ENCODE data around the gene ULK1. TPM values are rescaled to one million over a fixed set of nuclear protein-coding genes. Genes with fewer than 3 reads are reported as not detected.

ULK1 gene
- total RNA-seq, 3 donors from 2014 or later: 16.3 to 17.9 (median 16.7) TPM

DNA sequence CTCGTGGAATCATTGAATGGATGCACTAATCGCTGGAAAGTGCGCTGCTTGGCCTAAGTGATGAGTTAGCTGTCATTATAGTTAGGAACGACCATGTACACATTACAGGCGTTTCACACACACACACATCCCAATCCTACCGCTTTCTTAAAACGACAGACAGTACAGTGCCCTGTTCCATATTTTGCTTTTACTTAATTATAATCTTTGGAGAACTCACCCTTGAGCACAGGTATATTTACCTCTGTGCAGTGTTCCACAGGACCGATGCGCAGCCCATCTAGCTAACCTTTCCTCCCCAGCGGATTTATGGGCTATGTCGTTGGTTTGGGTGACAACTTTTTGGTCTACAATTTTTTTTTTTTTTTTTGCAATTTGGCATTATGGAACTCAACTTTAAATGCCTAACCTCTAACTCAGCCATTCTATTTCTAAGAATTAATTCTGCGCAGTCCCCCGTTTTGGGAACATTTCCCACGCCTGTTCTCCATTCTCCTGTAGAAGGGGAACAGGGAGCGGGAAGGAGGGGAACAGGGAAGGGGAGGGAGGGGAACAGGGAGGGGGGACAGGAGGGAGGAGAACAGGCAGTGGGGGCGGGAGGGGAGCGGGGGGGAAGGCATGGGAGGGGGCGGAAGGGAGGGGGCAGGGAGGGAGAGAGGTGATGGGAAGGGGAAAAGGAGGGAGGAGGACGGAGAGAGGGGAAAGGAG is 663 bp upstream of the ULK1 start:
- H3K36me3 Mint-ChIP-seq (ENCODE audit: insufficient read depth): no peaks in the 10 kb centered on the region
- peak overlapping the region; percentile 52 for H3K4me3 Mint-ChIP-seq
- H3K4me1 Mint-ChIP-seq (ENCODE audit: low read depth): peaks cover 17% of the 10 kb centered on the region
- ATAC-seq (no peak), DNase-seq (no peak)
- H3K9me3 Mint-ChIP-seq: no peaks in the 10 kb centered on the region
- no peaks in the 10 kb centered on the region for H3K27me3 Mint-ChIP-seq (ENCODE audit: low read depth)

GRCh38 chr12:131894981-131895639 is 688 bp downstream of the ULK1 start:
- Mint-ChIP-seq H3K9me3 (no peaks in the 10 kb centered on the region), H3K36me3 (ENCODE audit: insufficient read depth) (no peaks in the 10 kb centered on the region), H3K27me3 (ENCODE audit: low read depth) (no peaks in the 10 kb centered on the region), H3K4me3 (peak overlapping the region; percentile 85), H3K4me1 (ENCODE audit: low read depth) (peaks cover 18% of the 10 kb centered on the region)
- DNase-seq: no peak
- peak in 1 of 2 donors; percentile 5 for ATAC-seq

GRCh38 chr12:131895640-131896079 is 1.2 kb downstream of the ULK1 start:
- DNase-seq: no peak
- Mint-ChIP-seq H3K4me1 (ENCODE audit: low read depth) (peaks cover 21% of the 10 kb centered on the region), H3K4me3 (peak overlapping the region; percentile 85), H3K36me3 (ENCODE audit: insufficient read depth) (no peaks in the 10 kb centered on the region), H3K27me3 (ENCODE audit: low read depth) (no peaks in the 10 kb centered on the region), H3K9me3 (no peaks in the 10 kb centered on the region)
- peak in 1 of 2 donors; percentile 3 for ATAC-seq

DNA sequence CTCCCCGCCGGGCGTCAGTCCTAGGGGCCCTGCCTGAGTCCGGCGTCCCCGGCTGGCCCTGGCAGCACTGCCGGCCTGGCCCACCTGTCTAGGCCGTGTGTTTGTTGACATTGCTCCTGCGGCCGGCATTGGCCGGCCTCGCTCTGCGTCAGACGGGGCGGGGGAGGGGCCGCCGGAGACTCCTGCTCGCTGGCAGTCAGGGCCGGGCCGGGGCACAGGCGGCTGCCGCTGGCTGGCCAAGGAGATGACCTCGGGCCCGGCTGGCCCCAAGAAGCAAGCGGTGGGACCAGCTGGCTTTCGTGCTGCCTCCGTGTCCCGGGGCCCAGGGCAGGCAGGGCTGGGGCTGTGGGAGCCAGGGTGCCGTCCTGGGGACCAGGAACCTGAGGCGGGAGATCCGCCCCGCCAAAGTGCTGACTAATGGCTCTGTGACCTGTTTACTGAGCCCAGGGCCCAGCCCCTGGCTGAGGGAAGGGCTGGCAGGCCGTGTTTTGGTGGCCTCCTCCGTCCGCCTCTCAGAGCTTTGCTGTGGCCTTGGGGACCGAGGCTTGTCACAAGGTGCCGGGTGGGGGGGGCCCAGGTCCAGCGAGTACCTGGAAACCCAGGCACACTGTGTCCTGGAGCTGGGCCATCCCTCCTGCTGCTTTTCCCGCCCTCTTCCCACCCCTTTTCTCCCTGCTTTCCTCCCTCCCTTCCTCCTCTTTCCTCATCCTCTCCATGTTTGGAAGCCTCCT is 1.8 kb downstream of the ULK1 start:
- DNase-seq: peak; percentile 52
- peak; percentile 59 to 66 for ATAC-seq
- H3K4me3 Mint-ChIP-seq: peak overlapping the region; percentile 85
- H3K4me1 Mint-ChIP-seq (ENCODE audit: low read depth): peaks cover 22% of the 10 kb centered on the region
- H3K9me3 Mint-ChIP-seq: no peaks in the 10 kb centered on the region
- no peaks in the 10 kb centered on the region for H3K36me3 Mint-ChIP-seq (ENCODE audit: insufficient read depth)
- H3K27me3 Mint-ChIP-seq (ENCODE audit: low read depth): no peaks in the 10 kb centered on the region

DNA sequence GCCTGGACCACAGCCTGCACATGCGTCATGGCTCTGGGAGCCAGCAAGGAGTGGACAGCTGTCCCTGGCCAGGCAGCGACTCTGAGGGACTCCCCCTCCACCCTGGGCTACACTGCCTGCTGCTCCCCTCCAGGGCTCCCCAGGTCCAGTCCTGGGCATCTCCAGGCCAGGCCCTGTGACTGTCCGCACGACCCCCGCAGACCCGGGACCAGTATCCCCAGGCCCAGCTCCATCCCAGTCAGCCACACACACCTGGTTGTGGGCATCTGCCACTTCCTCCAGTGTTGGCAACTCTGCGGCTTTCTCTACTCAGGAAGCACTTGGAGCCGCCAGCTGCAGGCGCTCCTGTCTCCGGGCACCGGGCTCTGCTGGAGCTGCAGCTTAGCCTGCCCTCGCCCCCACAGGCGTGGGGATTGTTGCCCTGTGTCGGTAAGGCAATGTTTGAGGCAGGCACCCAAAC is 2.4 kb downstream of the ULK1 start:
- H3K9me3 Mint-ChIP-seq: no peaks in the 10 kb centered on the region
- no peaks in the 10 kb centered on the region for H3K27me3 Mint-ChIP-seq (ENCODE audit: low read depth)
- H3K4me1 Mint-ChIP-seq (ENCODE audit: low read depth): peaks cover 23% of the 10 kb centered on the region
- no peak for DNase-seq
- no peaks in the 10 kb centered on the region for H3K36me3 Mint-ChIP-seq (ENCODE audit: insufficient read depth)
- ATAC-seq: no peak
- peak overlapping the region; percentile 85 for H3K4me3 Mint-ChIP-seq

DNA sequence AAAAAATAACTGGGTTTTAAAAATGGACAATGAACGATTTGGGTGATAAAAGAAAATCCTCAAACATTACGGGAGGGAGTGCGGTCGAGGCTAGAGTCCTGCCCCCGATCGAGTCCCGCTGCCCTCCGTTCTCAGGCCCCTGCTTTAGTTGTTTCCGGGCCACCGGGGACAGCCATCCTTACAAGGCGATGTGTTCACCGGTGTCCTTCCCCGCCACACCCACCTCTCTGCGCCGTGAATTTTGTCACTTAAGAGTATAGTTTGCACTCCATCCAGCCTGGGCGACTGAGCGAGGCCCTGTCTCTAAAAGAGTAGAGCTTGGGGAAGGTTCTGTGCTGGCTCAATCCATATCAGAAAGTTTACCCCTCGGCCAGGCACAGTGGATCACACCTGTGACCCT is 2.9 kb downstream of the ULK1 start:
- H3K36me3 Mint-ChIP-seq (ENCODE audit: insufficient read depth): no peaks in the 10 kb centered on the region
- H3K9me3 Mint-ChIP-seq: no peaks in the 10 kb centered on the region
- peak overlapping the region; percentile 85 for H3K4me3 Mint-ChIP-seq
- DNase-seq: no peak
- peaks cover 23% of the 10 kb centered on the region for H3K4me1 Mint-ChIP-seq (ENCODE audit: low read depth)
- H3K27me3 Mint-ChIP-seq (ENCODE audit: low read depth): no peaks in the 10 kb centered on the region
- no peak for ATAC-seq

- H3K4me3 Mint-ChIP-seq: no peak overlapping the region
- H3K36me3 Mint-ChIP-seq (ENCODE audit: insufficient read depth): no peaks in the 10 kb centered on the region
- DNase-seq (no peak), ATAC-seq (no peak)
- peaks cover 23% of the 10 kb centered on the region for H3K4me1 Mint-ChIP-seq (ENCODE audit: low read depth)
- H3K9me3 Mint-ChIP-seq: no peaks in the 10 kb centered on the region
- no peaks in the 10 kb centered on the region for H3K27me3 Mint-ChIP-seq (ENCODE audit: low read depth)
Measured at GRCh38 chr12:131897875-131898274, 3.5 kb downstream of the ULK1 start.

- no peak for ATAC-seq
- H3K9me3 Mint-ChIP-seq: no peaks in the 10 kb centered on the region
- peaks cover 29% of the 10 kb centered on the region for H3K4me1 Mint-ChIP-seq (ENCODE audit: low read depth)
- H3K4me3 Mint-ChIP-seq: no peak overlapping the region
- no peak for DNase-seq
- no peaks in the 10 kb centered on the region for H3K36me3 Mint-ChIP-seq (ENCODE audit: insufficient read depth)
- H3K27me3 Mint-ChIP-seq (ENCODE audit: low read depth): no peaks in the 10 kb centered on the region
Measured at GRCh38 chr12:131900397-131900796, 6.0 kb downstream of the ULK1 start.

GRCh38 chr12:131901431-131902331 is 7.3 kb downstream of the ULK1 start:
- Mint-ChIP-seq H3K4me1 (ENCODE audit: low read depth) (peaks cover 27% of the 10 kb centered on the region), H3K36me3 (ENCODE audit: insufficient read depth) (no peaks in the 10 kb centered on the region), H3K4me3 (no peak overlapping the region), H3K27me3 (ENCODE audit: low read depth) (no peaks in the 10 kb centered on the region), H3K9me3 (no peaks in the 10 kb centered on the region)
- ATAC-seq: no peak
- no peak for DNase-seq

DNA sequence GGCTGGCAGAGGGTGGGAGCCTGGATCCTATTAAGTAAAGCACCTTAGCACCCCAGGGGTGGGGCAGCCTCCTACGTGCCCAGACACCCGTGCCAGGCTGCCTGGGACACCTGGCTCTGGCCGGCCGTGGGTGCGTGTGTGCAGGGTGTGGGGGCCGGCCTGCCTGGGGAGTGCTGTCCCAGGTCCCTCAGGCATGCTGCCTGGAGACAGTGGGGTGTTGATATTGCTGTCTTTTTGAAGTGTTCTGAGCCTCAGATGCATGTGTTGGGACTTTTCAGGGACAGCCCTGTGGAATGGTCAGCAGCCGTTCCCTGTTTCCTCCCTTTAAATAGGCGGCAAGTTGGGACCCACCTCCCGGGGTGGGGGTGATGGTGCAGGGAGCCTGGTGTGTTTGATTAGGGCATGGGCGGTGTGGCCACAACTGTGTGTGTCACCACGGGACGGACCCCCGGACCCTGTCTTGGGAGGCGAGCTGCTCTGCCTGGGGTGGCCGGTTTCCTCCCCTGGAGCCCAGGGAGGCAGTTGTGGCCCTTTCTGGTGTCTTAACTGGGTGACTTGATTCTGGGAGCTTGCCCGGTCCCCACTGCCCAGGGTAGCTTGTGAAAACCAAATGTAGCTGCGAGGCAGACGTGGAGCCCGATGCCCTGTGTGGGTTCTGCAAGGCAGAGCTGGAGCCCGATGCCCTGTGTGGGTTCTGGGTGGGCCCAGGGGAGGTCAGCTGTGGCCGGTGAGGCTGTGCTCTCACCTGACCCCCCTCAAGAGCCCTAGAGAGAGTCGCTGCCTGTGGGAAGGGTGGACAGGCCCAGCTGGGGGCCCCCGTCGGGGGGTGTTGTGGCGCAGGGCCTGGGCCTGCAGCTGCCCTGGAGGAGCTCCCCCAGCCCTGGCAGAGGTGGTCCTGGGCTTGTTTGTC is 8.2 kb downstream of the ULK1 start:
- ATAC-seq: no peak
- Mint-ChIP-seq H3K9me3 (no peaks in the 10 kb centered on the region), H3K36me3 (ENCODE audit: insufficient read depth) (no peaks in the 10 kb centered on the region)

DNA sequence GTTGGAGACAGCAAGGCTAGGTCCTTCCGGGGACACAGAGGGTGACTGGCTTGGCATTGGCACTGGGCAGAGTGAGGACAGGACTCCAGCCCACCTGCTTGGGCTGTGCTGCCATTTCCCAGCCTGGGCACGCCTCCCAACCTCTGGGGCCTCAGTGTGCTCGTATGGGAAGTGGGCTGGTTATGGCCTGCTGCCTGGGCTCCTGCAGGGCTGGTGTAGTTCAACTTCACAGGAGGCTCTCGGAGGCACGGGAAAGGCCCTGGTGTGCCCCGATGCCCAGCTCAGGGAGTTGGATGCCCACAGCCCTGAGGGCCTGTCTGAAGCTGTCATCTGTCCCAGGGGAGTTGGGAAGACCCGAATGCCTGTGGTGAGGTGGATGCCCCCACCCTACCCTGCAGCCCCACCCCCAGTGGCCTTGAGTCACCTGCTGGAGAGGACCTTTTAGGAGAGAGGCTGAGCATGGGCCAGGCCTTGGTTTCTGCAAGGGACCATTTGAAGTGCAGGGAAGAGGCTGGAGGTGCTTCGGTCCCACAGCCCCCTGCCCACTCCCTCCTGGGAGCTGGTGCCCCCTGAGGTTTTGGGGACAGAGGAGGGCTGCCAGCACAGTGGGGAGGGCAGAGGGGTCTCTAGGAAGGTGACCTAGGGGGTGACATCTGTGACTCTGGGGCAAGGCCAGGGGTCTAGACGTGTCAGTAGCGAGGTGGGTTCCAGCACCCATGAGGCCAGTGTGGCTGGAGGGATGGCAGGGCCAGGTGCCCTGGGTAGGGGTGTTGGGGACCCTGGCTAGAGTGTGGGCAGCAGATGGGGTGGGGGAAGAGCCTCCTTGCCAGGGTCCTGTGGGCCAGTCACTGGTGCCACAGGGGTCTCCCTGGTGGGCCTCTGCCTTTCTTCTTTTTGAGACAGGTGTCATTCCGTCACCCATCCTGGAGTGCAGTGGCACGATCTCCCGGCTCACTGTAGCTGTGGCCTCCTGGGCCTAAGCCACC is 9.1 kb downstream of the ULK1 start:
- Mint-ChIP-seq H3K9me3 (no peaks in the 10 kb centered on the region), H3K36me3 (ENCODE audit: insufficient read depth) (no peaks in the 10 kb centered on the region), H3K4me3 (no peak overlapping the region), H3K4me1 (ENCODE audit: low read depth) (peaks cover 16% of the 10 kb centered on the region), H3K27me3 (ENCODE audit: low read depth) (no peaks in the 10 kb centered on the region)
- no peak for DNase-seq
- no peak for ATAC-seq

More for the DNA sequence above, 8.2 kb downstream of the ULK1 start:
- Mint-ChIP-seq H3K4me3 (no peak overlapping the region), H3K4me1 (ENCODE audit: low read depth) (peaks cover 22% of the 10 kb centered on the region), H3K27me3 (ENCODE audit: low read depth) (no peaks in the 10 kb centered on the region)
- no peak for DNase-seq

DNA sequence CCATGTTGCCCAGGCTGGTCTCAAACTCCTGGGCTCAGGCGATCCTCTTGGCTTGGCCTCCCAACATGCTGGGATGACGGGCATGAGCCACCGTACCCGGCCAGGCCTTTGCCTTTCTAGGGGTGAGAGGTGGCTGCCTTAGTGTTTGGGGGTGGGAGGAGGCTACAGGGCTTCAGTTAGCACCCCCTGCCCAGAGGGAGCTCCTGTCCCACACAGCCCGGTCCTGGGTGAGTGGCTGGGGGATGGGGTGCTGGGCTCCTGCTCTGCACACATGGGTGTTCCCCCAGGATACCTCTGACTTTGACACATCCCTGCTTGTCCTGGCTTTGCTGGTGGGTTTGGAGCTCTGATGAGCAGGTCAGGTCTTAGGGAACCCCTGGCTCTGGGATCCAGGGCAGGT is 9.9 kb downstream of the ULK1 start:
- Mint-ChIP-seq H3K4me3 (no peak overlapping the region), H3K9me3 (no peaks in the 10 kb centered on the region), H3K4me1 (ENCODE audit: low read depth) (peaks cover 16% of the 10 kb centered on the region), H3K36me3 (ENCODE audit: insufficient read depth) (peaks cover 2% of the 10 kb centered on the region), H3K27me3 (ENCODE audit: low read depth) (no peaks in the 10 kb centered on the region)
- DNase-seq (no peak), ATAC-seq (no peak)

Measured in activated T-cell treated with anti-CD3 and anti-CD28 coated beads, Interleukin-2, amount 50 U/mL, for 4 hours (primary cell).